ENCODE results near the gene DMRTB1.

DNA sequence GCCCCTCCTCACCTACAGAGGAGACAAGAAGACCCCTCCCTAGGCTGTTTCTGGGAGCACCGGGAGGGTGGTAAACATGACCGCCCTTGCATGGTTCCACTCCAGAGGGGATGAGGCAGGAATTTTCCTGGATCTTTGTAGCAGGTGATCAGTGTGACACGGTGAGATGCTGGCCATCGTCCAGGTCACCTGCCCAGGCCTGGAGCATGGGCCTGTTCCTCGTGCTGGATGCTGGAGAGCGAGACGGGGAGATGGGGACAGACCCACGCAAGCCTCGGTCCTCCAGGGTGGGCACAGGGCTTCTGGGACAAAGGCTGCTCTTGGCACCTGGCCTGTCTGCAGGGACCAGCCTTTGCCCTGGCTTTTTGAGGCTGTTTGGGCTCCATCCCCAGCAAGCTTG, 46.2 kb downstream of the DMRTB1 start:
- TF ChIP-seq, protein P1, sequence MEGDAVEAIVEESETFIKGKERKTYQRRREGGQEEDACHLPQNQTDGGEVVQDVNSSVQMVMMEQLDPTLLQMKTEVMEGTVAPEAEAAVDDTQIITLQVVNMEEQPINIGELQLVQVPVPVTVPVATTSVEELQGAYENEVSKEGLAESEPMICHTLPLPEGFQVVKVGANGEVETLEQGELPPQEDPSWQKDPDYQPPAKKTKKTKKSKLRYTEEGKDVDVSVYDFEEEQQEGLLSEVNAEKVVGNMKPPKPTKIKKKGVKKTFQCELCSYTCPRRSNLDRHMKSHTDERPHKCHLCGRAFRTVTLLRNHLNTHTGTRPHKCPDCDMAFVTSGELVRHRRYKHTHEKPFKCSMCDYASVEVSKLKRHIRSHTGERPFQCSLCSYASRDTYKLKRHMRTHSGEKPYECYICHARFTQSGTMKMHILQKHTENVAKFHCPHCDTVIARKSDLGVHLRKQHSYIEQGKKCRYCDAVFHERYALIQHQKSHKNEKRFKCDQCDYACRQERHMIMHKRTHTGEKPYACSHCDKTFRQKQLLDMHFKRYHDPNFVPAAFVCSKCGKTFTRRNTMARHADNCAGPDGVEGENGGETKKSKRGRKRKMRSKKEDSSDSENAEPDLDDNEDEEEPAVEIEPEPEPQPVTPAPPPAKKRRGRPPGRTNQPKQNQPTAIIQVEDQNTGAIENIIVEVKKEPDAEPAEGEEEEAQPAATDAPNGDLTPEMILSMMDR (conservative IDR thresholded peaks at IDR 0.05; ENCODE audit: low read depth, low read length): no peak
- TF ChIP-seq EZH2 (IDR thresholded peaks at IDR 0.05; ENCODE audit: low read length, unreplicated experiment) (no peak), EZH2phosphoT487 (IDR thresholded peaks at IDR 0.05; ENCODE audit: borderline replicate concordance, low read length) (no peak)

Data from PC-3 (cell line).